Hippocampal formation (tissue), 2 donors: Measurements from ENCODE around the gene PLEKHB2.
"Not testable (repeated sequence)": the region's sequence is repeated elsewhere in the genome, so short reads cannot be mapped to it uniquely, and the experiment has no call there.

ENCODE experiments used
- DNase-seq, 2 donors: peaks; one replicate each; lab custom pipeline; 2025; lab: John Stamatoyannopoulos, UW

Gene PLEKHB2

DNA sequence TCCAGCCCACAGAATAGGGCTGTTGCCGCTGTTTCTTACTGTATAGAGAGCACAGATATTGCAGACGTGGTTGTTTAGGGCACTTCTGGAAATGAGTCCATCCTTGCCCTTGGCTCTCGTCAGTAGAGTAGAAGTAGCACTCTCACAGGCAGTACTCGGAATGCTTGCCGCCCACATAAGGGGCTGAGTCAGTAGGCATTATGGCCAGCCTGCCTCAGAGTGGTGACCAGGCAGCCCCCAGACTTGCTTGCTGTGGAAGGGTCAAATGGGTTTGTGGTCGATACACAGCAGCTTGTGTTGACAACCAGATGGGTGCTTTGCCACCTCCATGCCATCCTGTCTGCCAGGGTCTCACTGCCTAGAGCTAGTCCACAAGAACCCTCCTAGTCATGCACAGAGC lies 38.7 kb downstream of the PLEKHB2 start:
- no peak for DNase-seq

DNA sequence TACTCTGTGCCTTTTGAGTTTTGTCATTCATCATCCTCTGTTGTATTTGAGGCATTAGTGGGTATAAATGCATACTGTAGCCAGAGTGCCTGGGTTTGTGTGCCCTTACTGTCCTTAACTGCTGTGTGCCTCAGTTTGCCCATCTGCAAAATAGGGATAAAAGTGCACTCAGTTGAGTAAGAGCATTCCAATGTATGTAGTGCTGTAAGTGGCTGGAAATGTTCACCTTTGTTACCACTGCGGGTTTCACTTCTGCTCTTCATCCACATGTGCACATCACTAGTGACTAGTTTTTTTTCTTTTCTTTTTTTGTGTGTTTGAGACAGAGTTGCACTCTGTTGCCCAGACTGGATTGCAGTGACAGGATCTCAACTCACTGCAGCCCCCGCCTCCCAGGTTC lies 39.9 kb downstream of the PLEKHB2 start:
- no peak for DNase-seq

DNA sequence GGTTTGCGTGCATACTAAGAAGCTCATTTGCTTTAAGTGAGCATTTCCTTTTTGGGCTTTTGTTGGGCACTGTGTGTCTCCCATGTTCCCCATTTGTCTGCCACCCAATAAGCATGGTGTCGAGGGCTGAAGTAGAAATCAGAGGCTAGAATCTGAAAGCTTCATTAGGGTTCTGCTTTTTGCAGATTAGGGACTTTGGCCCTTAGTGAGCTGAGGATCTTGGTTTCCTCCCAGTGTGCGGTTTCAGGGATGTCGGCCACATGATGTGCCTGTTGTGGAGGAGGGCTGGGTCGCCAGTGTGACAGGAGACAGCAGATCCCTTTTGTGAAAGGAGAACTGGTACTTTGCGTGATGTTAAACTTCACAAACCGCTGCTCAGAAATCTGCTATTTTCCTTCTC lies 41.1 kb downstream of the PLEKHB2 start:
- peak in 1 of 2 donors; percentile 13 for DNase-seq

DNA sequence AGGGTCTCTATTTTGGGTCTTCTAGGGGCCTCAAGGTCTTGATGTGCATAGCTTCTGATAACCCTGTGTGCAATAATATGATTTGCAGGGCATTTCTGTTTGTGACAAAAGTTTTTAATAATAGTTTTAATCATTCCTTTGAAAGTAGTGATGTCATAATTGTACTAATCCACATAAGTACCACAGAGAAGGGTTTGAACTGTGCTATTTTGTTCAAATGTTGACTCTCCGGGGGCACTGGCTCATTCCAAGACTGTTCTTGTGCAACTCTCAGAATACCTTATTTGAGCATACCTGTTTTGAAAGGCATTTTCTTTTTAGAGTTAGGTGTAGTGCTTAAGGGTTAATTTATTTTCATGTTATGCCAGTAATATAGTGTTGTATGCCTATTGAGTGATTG lies 41.6 kb downstream of the PLEKHB2 start:
- no peak for DNase-seq

DNA sequence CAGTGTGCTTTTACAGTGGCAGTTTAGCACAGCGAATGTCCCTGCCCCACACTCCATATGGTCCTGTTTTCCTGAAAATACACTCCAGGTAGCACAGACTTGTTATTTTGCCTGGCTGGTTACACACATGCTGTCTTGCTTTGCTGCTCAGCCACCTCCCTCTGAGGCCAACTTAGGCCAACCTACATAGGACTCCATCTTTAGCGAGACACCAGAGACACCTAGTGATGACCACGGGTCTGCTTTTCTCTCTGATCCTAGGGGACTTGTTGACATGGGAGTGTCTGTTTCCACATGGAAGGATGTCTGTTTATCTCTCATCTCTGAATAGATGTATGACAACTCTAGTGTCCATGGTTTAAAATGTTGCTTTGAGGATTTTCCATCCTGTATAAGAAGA lies 43.3 kb downstream of the PLEKHB2 start:
- DNase-seq, result peak in 1 of 2 donors; percentile 15

DNA sequence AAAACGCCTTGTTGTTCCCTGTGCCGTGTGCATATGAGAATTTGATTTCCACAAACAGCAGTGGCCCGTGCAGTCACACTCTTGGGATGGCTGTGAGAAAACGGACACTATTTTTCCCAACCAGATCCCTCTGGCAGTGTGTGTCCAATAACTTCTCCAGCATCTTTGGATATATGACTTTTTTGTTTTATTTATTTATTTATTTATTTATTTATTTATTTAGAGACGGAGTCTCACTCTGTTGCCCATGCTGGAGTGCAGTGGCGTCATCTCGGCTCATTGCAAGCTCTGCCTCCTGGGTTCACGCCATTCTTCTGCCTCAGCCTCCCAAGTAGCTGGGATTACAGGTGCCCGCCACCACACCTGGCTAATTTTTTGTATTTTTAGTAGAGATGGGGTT lies 45.0 kb downstream of the PLEKHB2 start:
- DNase-seq, result not testable (repeated sequence)

DNA sequence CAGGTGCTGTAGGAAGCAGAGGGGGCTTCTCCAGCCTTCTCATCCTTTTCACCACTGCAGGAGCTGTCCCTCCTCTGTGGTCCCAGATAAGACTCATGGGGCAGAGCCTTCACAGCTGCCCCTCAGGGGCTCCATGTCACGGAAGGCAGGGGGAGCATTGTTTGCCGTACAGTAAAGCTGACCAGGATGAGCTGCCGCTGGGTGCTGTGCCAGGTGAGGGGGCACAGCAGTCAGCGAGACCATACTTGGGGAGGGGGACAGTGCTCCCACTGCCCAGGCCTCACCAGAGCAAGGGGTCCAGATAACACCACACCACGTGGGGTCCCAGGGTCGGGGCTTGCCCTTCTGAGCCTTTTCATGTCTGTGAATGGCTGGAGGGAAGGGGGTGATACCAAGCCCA lies 46.3 kb downstream of the PLEKHB2 start:
- DNase-seq, result no peak

DNA sequence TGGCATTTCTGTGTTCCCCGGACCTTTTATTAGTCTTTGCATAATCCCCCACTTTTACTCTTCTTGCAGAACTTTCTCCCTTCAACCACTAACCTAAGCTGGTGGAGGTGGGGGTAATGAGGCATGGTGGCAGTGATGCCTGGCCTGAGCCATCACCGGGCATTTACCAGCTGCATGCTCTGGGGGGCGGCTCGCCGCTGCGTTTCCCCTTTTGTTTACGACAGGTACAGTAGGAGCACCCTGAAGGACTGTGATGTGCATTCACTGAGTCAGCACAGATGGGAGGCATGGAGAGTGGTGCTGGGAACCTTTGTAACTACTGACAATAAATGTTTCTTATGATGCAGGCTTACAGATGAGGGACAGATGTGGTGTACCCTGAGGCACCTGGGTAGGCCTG lies 46.9 kb downstream of the PLEKHB2 start:
- no peak for DNase-seq

DNA sequence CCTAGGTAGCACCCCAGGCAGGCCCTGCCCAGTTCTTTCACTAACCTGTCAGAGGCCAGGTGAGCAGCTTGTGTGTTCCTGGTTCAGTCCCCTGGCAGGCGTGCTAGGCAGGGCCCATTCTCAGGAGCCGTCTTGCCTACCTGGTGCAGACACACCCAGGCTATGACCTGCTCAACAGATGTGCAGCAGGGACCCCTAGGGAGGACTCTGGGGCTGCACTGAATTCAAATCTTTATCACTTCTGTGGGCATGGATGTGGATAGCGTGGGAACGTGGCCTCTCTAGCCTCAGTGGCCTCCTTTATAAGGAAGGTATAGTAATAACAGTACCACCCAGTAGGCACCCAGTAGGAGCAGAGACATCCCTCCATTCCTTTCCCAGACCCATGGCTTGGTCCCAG lies 48.4 kb downstream of the PLEKHB2 start:
- no peak for DNase-seq

DNA sequence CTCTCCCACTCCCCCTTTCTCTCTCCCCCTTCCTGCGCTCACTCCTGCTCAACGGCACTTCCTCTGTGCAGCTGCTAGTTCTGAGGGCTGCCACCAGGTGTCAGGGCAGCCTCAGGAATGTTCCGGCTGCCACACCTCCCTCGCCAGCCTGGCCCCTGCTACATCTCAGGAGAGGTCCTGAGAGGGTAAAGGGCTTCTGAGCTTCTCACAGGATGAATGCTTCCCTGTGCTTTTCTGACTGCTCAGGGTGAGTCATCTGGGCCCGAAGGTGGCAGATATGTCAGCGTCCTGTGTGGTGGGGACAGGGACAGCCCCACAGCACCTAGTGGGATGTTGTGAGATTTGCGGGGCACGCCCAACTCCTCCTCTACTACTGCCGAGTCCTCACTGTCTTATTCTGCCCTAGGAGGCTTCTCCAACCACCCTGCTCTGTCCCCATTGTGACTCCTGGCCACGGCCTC lies 49.0 kb downstream of the PLEKHB2 start:
- DNase-seq, result peak; percentile 33 to 39

DNA sequence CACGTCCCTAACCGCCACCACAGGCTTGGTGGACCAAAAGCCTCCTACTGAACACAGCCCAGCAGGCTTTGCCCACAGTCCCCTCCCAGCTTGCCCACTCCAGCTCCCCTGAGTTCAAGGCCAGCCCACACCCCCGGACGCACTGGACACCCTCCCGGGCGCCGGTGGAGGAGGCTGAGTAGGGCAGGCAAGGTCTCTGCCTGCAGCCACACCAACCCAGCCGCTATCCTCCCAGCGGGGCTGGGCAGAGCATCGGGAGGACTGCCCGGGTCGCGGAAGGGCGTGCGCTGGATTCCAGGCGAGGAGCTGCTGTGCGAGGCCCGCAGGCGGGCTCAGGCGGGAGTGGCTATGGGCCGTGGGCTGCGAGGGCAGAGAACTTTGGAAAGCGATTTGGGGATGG lies 49.5 kb downstream of the PLEKHB2 start:
- no peak for DNase-seq

DNA sequence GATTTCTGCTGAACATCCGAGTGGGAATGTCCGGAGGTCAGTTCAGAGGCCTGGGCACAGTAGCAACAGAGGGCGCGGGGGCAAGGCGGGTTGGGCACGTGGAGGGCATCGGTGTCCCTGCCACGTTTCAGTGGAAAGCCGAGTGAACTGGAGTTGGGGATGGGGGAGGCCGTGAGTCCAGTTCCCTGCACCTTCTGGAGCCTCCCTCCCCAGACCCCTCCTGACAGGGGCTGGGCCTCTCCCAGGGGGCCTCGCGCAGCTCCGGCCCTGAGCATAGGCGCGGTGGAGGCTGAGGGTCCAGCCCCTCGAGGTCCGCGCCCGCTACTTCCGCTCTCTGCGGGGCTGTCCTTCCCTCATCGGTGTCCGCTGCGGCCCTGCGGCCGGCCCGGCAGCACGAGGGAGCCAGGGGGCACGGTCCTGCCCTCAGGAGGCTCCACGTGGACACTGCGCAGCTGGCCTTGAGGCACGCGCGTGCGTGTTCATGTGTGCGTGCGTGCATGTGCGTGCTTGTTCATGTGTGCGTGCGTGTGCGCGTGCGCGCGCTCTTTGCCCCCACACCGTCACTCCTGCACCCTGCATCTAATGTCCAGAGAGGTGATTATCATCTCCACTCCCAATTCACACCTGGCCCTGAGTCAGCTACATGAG lies 50.2 kb downstream of the PLEKHB2 start:
- DNase-seq, result no peak

DNA sequence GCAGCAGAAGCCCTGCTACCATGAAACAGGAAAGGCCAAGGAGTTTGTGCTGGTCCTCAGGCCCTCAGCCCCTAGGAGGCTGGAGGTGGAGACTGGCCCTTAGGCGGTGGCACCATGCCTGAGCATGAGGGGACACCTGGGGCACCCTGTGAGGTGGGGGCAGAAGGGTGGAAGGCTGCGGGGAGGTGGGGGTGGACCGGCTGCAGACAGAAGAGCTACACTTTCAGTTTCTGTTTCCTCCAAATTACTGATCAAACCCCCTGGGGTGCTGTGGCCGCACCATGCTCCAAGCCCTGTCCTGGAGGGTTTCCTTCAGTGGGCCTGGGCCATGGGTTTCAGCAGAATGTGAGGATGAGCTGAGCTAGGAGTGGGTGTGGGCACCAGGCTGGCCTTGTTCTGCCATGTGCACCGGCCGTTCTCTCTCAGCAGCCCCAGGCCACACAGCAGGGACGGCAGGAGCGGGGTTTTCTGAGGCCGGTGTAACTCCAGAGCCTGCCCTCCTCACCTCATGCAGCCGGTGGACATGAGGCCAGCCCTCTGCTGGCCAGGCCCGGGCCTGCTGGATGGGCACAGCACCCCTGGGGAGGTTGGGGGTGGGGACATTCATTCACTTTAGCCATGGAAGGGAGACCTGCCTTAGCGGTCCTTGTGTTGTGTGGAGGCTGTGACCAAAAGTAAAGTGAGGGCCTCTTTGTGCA lies 51.5 kb downstream of the PLEKHB2 start:
- DNase-seq, result no peak

DNA sequence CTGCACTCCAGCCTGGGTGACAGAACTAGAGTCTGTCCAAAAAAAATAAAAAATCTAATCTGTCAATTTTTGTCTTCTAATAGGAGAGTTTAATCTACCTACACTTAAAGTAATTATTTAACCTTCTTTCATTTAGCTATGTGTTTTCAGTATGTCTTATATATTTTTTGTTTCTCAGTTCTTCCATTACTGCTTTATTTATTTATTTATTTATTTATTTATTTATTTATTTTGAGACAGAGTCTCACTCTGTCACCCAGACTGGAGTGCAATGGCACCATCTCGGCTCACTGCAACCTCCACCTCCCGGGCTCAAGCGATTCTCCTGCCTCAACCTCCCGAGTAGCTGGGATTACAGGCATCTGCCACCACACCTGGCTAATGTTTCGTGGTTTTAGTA lies 60.4 kb downstream of the PLEKHB2 start:
- not testable (repeated sequence) for DNase-seq

DNA sequence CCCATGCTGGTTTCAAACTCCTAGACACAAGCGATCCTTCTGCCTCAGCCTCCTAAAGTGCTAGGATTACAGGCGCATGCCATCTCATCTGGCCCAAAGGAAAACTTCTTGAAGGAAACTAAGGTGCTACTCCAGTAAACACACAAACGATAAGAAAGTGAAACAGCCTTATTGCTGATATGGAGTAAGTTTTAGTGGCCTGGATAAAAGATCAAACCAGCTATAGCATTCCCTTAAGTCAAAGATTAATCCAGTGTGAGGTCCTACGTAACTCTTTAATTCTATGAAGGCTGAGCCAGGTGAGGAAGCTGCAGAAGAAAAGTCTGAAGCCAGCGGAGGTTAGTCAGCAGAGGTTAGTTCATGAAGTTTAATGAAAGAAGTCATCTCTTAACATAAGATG lies 63.4 kb downstream of the PLEKHB2 start:
- no peak for DNase-seq

DNA sequence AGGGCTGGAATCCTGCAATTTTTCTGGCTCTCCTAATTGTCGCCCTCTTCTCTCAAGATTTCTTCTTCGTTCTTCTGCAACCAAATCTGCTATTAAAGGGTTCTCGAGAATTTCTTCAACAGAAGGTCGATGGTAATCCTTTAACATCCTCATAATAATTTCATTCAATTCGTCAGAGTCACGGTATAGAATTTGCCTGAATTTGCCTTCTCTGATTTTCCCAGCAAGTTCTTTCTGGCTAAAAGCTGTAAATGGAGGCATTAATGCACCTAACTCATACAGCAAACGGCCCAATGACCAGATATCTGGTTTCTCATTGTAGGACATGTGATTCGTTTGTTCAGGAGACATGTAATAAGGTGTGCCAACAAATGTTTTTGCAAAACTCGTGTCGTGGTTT lies 72.9 kb downstream of the PLEKHB2 start:
- not testable (repeated sequence) for DNase-seq

DNA sequence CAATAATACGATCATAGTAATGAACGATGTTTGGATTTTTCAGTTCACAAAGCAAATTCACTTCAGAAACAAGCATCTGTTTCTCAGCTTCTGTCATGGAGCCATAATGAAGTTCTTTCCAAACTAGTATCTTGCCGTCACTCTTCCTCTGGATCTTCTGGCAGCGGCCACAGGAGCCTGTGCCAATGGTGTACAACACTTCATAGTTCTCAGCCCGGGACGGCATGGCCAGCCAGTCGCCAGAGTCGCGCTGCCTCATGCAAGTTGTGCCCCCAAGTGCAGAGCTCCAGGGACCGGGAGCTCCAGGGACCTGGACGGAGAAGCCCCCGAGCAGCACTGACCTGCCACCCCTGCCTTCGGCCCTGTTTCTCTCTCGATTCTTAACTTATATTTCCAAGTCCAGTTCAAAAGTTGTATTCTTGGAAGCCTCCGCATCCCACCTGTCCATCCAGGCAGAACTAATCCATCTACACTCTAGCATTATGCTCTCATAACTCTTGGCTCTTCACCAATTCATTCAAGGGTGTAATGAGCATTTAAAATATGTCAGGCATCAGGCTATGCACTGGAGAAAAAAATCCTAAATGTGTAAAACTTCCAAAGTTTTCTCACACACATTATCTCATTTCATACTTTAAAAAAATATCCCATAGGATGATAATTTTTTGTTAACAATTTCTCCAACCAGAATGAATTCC lies 73.7 kb downstream of the PLEKHB2 start:
- DNase-seq, result not testable (repeated sequence)

DNA sequence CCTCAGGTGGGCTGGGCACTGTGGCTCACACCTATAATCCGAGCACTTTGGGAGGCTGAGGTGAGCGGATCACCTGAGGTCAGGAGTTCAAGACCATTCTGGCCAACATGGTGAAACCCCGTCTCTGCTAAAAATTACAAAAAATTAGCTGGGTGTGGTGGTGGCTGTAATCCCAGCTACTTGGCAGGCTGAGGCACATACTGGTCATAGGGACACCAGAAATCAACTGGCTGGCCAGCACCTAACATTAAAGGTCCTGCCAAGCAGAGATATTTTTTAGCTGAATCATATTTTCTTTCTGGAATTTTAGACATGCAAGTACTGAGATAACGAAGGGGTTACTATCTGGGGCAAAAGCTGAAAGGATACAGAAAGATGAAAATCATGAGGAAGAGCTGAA lies 76.3 kb downstream of the PLEKHB2 start:
- DNase-seq, result not testable (repeated sequence)

DNA sequence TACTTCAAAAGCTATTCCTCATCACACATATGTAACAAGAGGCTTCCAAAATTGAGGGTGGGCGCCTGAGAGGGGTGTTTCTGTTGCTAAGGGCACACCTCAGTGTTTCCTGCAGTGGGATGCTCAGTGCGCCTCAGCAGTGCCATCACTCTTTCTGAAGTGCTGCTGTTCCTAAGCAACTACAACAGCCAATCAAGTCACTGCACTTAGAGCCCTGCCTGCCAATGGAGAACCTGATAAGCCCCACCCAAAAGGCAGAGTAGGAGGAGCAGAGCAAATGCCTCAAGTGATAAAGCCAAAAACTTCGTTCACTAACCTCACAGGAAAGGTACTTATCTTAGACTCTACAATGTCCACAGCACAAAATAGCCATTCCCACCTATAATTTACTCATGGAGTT lies 88.3 kb downstream of the PLEKHB2 start:
- not testable (repeated sequence) for DNase-seq

DNA sequence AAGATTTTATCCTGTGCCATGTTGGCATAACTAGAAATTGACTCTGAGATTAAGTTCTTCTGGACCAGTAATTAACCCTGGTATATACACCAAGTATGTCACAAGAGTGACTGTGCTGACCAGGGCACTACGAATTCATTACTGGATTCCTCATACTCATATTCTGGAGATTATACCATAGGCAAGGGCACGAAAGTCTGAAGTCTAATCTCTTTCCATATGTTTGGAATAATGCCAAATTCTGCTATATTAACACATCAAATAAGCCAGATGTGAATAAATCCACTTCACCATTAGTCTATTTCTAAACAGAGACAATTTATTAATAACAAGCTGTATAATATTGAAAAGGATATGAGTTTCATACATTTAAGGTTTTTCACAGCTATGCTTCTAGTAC lies 91.0 kb downstream of the PLEKHB2 start:
- DNase-seq, result not testable (repeated sequence)
